ENCODE measurements around the gene PTPRM.
"Not testable (repeated sequence)": the region's sequence is repeated elsewhere in the genome, so short reads cannot be mapped to it uniquely, and the experiment has no call there.

The PTPRM gene

DNA sequence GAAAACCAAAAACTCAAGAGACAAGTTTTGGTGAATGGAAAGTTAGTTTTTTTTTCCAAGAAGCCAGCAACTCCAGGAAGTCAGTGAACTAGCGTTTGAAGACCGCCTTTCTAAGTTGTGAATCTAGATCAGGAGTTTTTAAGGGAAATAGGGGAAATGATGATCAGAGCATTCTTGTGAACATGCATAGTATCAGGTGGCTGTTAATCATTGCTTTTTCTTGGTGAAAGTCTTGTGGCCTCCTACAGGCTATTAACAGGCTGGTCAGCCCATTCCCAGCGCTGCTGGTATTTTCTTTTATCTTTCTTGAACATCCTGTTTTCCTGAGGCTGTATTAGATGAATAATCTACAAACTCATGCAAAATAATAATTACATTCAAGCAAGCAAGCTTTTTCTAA, 155.8 kb downstream of the PTPRM start:
- no peak for TF ChIP-seq POLR2AphosphoS5 (IDR thresholded peaks at IDR 0.05; ENCODE audit: low read depth, low read length)
- TF ChIP-seq TAF1 (IDR thresholded peaks at IDR 0.05; ENCODE audit: borderline replicate concordance, low read depth, low read length) = no peak
- TF ChIP-seq POLR2A (IDR thresholded peaks at IDR 0.05; ENCODE audit: low read depth, low read length) = no peak
- FAIRE-seq = no peak

GRCh38 chr18:7723558-7723957, 156.4 kb downstream of the PTPRM start:
- DNase-seq (ENCODE audit: insufficient read length) (no peak), FAIRE-seq (no peak)
- no peak for TF ChIP-seq TAF1 (IDR thresholded peaks at IDR 0.05; ENCODE audit: borderline replicate concordance, low read depth, low read length)

More for the DNA sequence above, 155.8 kb downstream of the PTPRM start:
- no peak for DNase-seq (ENCODE audit: insufficient read length)

GRCh38 chr18:7725473-7725872, 158.4 kb downstream of the PTPRM start:
- DNase-seq (ENCODE audit: insufficient read length) (no peak), FAIRE-seq (no peak)
- TF ChIP-seq TAF1 (IDR thresholded peaks at IDR 0.05; ENCODE audit: borderline replicate concordance, low read depth, low read length) = no peak
- TF ChIP-seq POLR2AphosphoS5 (IDR thresholded peaks at IDR 0.05; ENCODE audit: low read depth, low read length) = no peak
- TF ChIP-seq POLR2A (IDR thresholded peaks at IDR 0.05; ENCODE audit: low read depth, low read length) = no peak

- DNase-seq (ENCODE audit: insufficient read length) = no peak
- FAIRE-seq = no peak
- TF ChIP-seq POLR2A (IDR thresholded peaks at IDR 0.05; ENCODE audit: low read depth, low read length) = no peak
- no peak for TF ChIP-seq POLR2AphosphoS5 (IDR thresholded peaks at IDR 0.05; ENCODE audit: low read depth, low read length)
- no peak for TF ChIP-seq TAF1 (IDR thresholded peaks at IDR 0.05; ENCODE audit: borderline replicate concordance, low read depth, low read length)
Measured at GRCh38 chr18:7725897-7726296, 158.8 kb downstream of the PTPRM start.

DNA sequence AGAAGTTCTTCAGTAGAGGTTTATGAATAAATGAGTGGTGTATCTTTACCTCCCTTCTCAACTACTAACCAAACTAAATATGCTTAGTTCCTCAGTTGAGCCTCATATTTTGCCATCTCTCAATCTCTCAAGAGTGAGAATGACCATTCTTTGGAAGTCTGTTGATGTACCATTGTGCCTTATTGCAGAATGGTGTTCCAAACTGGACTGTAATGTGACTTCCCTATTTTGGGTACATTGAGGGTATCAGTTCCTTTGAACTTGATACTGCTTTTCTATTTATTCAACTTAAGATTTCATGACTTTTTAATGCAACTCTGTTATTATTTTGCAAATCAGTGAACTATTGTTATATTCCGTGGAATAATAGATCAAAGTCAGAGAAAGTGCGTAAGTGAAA, 159.4 kb downstream of the PTPRM start:
- FAIRE-seq = no peak
- no peak for DNase-seq (ENCODE audit: insufficient read length)
- TF ChIP-seq POLR2A (IDR thresholded peaks at IDR 0.05; ENCODE audit: low read depth, low read length) (no peak), POLR2AphosphoS5 (IDR thresholded peaks at IDR 0.05; ENCODE audit: low read depth, low read length) (no peak), TAF1 (IDR thresholded peaks at IDR 0.05; ENCODE audit: borderline replicate concordance, low read depth, low read length) (no peak)

- FAIRE-seq (no peak), DNase-seq (ENCODE audit: insufficient read length) (no peak)
- TF ChIP-seq POLR2AphosphoS5 (IDR thresholded peaks at IDR 0.05; ENCODE audit: low read depth, low read length) (no peak), TAF1 (IDR thresholded peaks at IDR 0.05; ENCODE audit: borderline replicate concordance, low read depth, low read length) (no peak), POLR2A (IDR thresholded peaks at IDR 0.05; ENCODE audit: low read depth, low read length) (no peak)
Measured at GRCh38 chr18:7727361-7728076, 160.4 kb downstream of the PTPRM start.

- FAIRE-seq = no peak
- TF ChIP-seq POLR2A (IDR thresholded peaks at IDR 0.05; ENCODE audit: low read depth, low read length) = no peak
- TF ChIP-seq POLR2AphosphoS5 (IDR thresholded peaks at IDR 0.05; ENCODE audit: low read depth, low read length) = no peak
- TF ChIP-seq TAF1 (IDR thresholded peaks at IDR 0.05; ENCODE audit: borderline replicate concordance, low read depth, low read length) = no peak
- no peak for DNase-seq (ENCODE audit: insufficient read length)
Measured at GRCh38 chr18:7728297-7728696, 161.2 kb downstream of the PTPRM start.

GRCh38 chr18:7729868-7730267, 162.8 kb downstream of the PTPRM start:
- FAIRE-seq (no peak), DNase-seq (ENCODE audit: insufficient read length) (no peak)

GRCh38 chr18:7730682-7731081, 163.6 kb downstream of the PTPRM start:
- TF ChIP-seq POLR2AphosphoS5 (IDR thresholded peaks at IDR 0.05; ENCODE audit: low read depth, low read length) (no peak), TAF1 (IDR thresholded peaks at IDR 0.05; ENCODE audit: borderline replicate concordance, low read depth, low read length) (no peak), POLR2A (IDR thresholded peaks at IDR 0.05; ENCODE audit: low read depth, low read length) (no peak)
- no peak for DNase-seq (ENCODE audit: insufficient read length)
- no peak for FAIRE-seq

More at GRCh38 chr18:7729868-7730267, 162.8 kb downstream of the PTPRM start:
- TF ChIP-seq POLR2A (IDR thresholded peaks at IDR 0.05; ENCODE audit: low read depth, low read length) (no peak), POLR2AphosphoS5 (IDR thresholded peaks at IDR 0.05; ENCODE audit: low read depth, low read length) (no peak)

DNA sequence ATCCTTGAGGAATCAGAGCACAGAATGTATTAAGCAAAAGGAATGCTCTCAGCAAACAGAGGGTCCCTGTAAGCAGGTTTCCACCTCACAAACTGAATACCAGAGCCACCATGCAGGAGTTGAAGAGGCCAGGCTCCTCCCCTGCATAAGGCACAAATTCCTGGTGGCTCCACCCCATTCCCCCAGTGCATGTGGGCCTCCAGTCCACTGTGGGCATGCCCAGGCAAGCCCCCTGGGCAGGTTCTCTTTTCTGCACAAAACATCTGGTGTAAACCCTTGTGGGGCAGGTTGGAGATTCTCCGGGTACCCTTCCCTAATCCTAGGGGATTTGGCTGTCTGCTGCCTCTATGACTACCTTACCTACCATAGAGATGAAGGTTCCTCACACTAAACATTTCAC, 166.5 kb downstream of the PTPRM start:
- DNase-seq (ENCODE audit: insufficient read length) = no peak
- TF ChIP-seq TAF1 (IDR thresholded peaks at IDR 0.05; ENCODE audit: borderline replicate concordance, low read depth, low read length) = no peak
- TF ChIP-seq POLR2A (IDR thresholded peaks at IDR 0.05; ENCODE audit: low read depth, low read length) = no peak
- TF ChIP-seq POLR2AphosphoS5 (IDR thresholded peaks at IDR 0.05; ENCODE audit: low read depth, low read length) = no peak
- no peak for FAIRE-seq

GRCh38 chr18:7735196-7735595, 168.1 kb downstream of the PTPRM start:
- DNase-seq (ENCODE audit: insufficient read length) (no peak), FAIRE-seq (no peak)
- no peak for TF ChIP-seq POLR2AphosphoS5 (IDR thresholded peaks at IDR 0.05; ENCODE audit: low read depth, low read length)

DNA sequence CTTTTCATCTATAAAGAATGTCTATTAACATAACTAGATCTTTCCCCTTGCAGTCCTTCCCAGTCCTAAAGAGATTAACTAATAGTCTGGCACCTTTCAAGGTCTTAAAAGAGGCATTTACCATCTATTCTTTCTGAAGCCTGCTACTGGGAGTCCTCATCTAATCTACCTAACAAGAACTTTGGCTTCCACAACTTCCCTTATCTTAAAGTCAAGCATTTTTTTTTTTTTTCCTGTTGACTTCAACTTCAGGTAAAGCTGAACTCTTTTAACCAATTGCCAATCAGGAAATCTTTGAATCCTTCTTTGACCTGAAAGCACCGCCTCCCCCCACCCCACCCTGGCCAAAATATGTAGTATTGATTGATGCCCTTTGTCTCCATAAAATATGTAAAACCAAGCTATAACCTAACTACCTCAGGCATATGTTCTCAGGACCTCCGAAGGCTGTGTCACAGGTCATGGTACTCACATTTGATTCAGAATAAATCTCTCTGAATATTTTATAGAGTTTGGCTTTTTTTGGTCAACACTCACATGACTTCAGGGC, 168.6 kb downstream of the PTPRM start:
- DNase-seq (ENCODE audit: insufficient read length) = no peak
- no peak for TF ChIP-seq TAF1 (IDR thresholded peaks at IDR 0.05; ENCODE audit: borderline replicate concordance, low read depth, low read length)
- TF ChIP-seq POLR2AphosphoS5 (IDR thresholded peaks at IDR 0.05; ENCODE audit: low read depth, low read length) = no peak
- no peak for FAIRE-seq

- not testable (repeated sequence) for FAIRE-seq; DNase-seq (ENCODE audit: insufficient read length)
Measured at GRCh38 chr18:7736526-7736925, 169.4 kb downstream of the PTPRM start.

All from GM12892 (cell line).